HCT116 (cell line): ENCODE data around the gene PLA2G4C. TPM values are rescaled to one million over a fixed set of nuclear protein-coding genes. Genes with fewer than 3 reads are reported as not detected.

Experiments used
- ATAC-seq: fragments of 200-7000 bp; cut with Tn5 transposase; 2 replicates; pipeline ENCODE4 v1.9.1; 2020; ENCODE audit warnings: mild to moderate bottlenecking, moderate library complexity
- BruUV-seq: library from RNA; stranded (reverse); fragments of 400-500 nt; replicated peaks from 2 replicates; lab custom pipeline; 2021; lab: Mats Ljungman, UMichigan
- CTCF ChIA-PET: fragments of 300-600 bp; sonication (Branson Sonifier 250); formaldehyde crosslinking; loops from one replicate; lab custom pipeline; 2021; ENCODE audit warnings: antibody characterized with exemption; lab: Charles Lee
- POLR2A ChIA-PET: fragments of 300-600, 350-600 bp; sonication (Branson Sonifier 250); formaldehyde crosslinking; loops from one replicate; lab custom pipeline; 2021; ENCODE audit warnings: antibody characterized with exemption; lab: Charles Lee
- RAD21 ChIA-PET, 2 experiments: fragments of 300-600 bp; sonication (Branson Sonifier 250); formaldehyde crosslinking; loops; one replicate each; lab custom pipeline; 2023; ENCODE audit warnings: low total read pairs in 2 of 2; ENCODE audit not compliant: uncharacterized antibody in 2 of 2, unreplicated experiment in 2 of 2, low non-redundant PET in 1 of 2; lab: Charles Lee
- DNase-seq: peaks from one replicate; pipeline ENCODE4 v3.0.0-alpha.2; 2010; ENCODE audit warnings: low read depth, low spot score
- H2AFZ ChIP-seq: fragments of 200-600 bp; shearing (Covaris generic), sonication (generic); 2 replicates; pipeline ENCODE4 v1.6.1; 2017; ENCODE audit warnings: low read depth, mixed run types, mixed read lengths, antibody characterized with exemption, low read length; ENCODE audit not compliant: poor library complexity, severe bottlenecking
- H3K27ac ChIP-seq: 2 replicates; pipeline ENCODE4 v1.5.1; 2012; ENCODE audit warnings: low read depth, low read length
- H3K27me3 ChIP-seq: fragments of 200-600 bp; sonication (generic); 2 replicates; pipeline ENCODE4 v1.6.1; 2016; ENCODE audit warnings: mixed run types, low read length, mixed read lengths; ENCODE audit not compliant: insufficient read depth
- H3K36me3 ChIP-seq, 2 experiments: fragments of 200-500 bp in 1 of 2; fragments of 200-600 bp in 1 of 2; sonication (Bioruptor generic) in 1 of 2; sonication (generic) in 1 of 2; 2 replicates each; pipeline versions ENCODE4 v1.5.1 to v1.6.1; 2014 to 2016; ENCODE audit warnings: low read length in 2 of 2, inconsistent platforms in 1 of 2, mixed read lengths in 1 of 2, mixed run types in 1 of 2; ENCODE audit not compliant: insufficient read depth in 2 of 2, control insufficient read depth in 1 of 2
- H3K4me1 ChIP-seq, 2 experiments: fragments of 200-600 bp in 1 of 2; sonication (generic) in 1 of 2; 2 replicates each; pipeline versions ENCODE4 v1.5.1 to v1.6.1; 2012 to 2017; ENCODE audit warnings: low read length in 2 of 2, inconsistent platforms in 1 of 2, mild to moderate bottlenecking in 1 of 2, mixed read lengths in 1 of 2, mixed run types in 1 of 2, moderate library complexity in 1 of 2; ENCODE audit not compliant: insufficient read depth in 2 of 2, control insufficient read depth in 1 of 2
- H3K4me2 ChIP-seq: fragments of 200-600 bp; sonication (generic); 2 replicates; pipeline ENCODE4 v1.6.1; 2017; ENCODE audit warnings: mixed run types, low read length, mixed read lengths
- H3K4me3 ChIP-seq, 2 experiments: fragments of 200-600 bp in 1 of 2; sonication (generic) in 1 of 2; replicated peaks in 1 of 2; 2 replicates each; pipeline ENCODE4 v1.5.1; 2011 to 2016; ENCODE audit warnings: low read length in 2 of 2, control low read depth in 1 of 2, low read depth in 1 of 2, mild to moderate bottlenecking in 1 of 2, mixed read lengths in 1 of 2, mixed run types in 1 of 2
- H3K79me2 ChIP-seq: fragments of 200-600 bp; sonication (generic); 2 replicates; pipeline ENCODE4 v1.6.1; 2017; ENCODE audit warnings: mild to moderate bottlenecking, mixed run types, low read length, moderate library complexity, mixed read lengths; ENCODE audit not compliant: insufficient read depth
- H3K9ac ChIP-seq: fragments of 200-600 bp; sonication (generic); 2 replicates; pipeline ENCODE4 v1.6.1; 2016; ENCODE audit warnings: low read length, mixed read lengths
- H3K9me2 ChIP-seq: fragments of 200-600 bp; sonication (generic), shearing (Covaris generic); 2 replicates; pipeline ENCODE4 v1.6.1; 2017; ENCODE audit warnings: mixed run types, mild to moderate bottlenecking, moderate library complexity; ENCODE audit not compliant: insufficient read depth
- H3K9me3 ChIP-seq, 2 experiments: fragments of 200-500 bp in 1 of 2; fragments of 200-600 bp in 1 of 2; sonication (Bioruptor generic) in 1 of 2; sonication (generic) in 1 of 2; 2 replicates each; pipeline ENCODE4 v1.6.1; 2014 to 2017; ENCODE audit warnings: low read length in 2 of 2, mixed read lengths in 2 of 2, inconsistent platforms in 1 of 2, low read depth in 1 of 2, mild to moderate bottlenecking in 1 of 2, mixed run types in 1 of 2, moderate library complexity in 1 of 2; ENCODE audit not compliant: control insufficient read depth in 1 of 2, insufficient read depth in 1 of 2
- H4K20me1 ChIP-seq: fragments of 200-600 bp; sonication (generic), shearing (Covaris generic); 2 replicates; pipeline ENCODE4 v1.6.1; 2017; ENCODE audit warnings: mixed run types, mild to moderate bottlenecking, moderate library complexity; ENCODE audit not compliant: insufficient read depth
- EZH2phosphoT487 ChIP-seq: fragments of 200-600 bp; IDR thresholded peaks from 2 replicates; pipeline ENCODE4 v1.6.1; 2018; ENCODE audit warnings: antibody characterized with exemption, borderline replicate concordance
- FOSL1 ChIP-seq: IDR thresholded peaks from 2 replicates; pipeline ENCODE4 v1.6.1; 2012; ENCODE audit warnings: low read depth
- JUND ChIP-seq: IDR thresholded peaks from 2 replicates; pipeline ENCODE4 v1.6.1; 2012
- POLR2A ChIP-seq: IDR thresholded peaks from 2 replicates; pipeline ENCODE4 v1.7.0; 2011; ENCODE audit warnings: borderline replicate concordance; ENCODE audit not compliant: insufficient read depth, insufficient read length; ENCODE audit errors: extremely low read depth
- POLR2AphosphoS5 ChIP-seq: IDR thresholded peaks from 2 replicates; pipeline ENCODE4 v1.6.1; 2011; ENCODE audit warnings: mild to moderate bottlenecking, low read depth, low read length, moderate library complexity
- SIN3A ChIP-seq: IDR thresholded peaks from 2 replicates; pipeline ENCODE4 v1.6.1; 2012; ENCODE audit warnings: low read depth
- SP1 ChIP-seq: IDR thresholded peaks from 2 replicates; pipeline ENCODE4 v1.6.1; 2012; ENCODE audit warnings: low read depth
- TCF7L2 ChIP-seq: IDR thresholded peaks from 2 replicates; pipeline ENCODE4 v1.7.0; 2011; ENCODE audit warnings: borderline replicate concordance, inconsistent platforms; ENCODE audit not compliant: insufficient read depth, insufficient read length; ENCODE audit errors: extremely low read depth
- YY1 ChIP-seq: IDR thresholded peaks from 2 replicates; pipeline ENCODE4 v1.6.1; 2011; ENCODE audit warnings: low read length, low read depth, moderate library complexity, mild to moderate bottlenecking; ENCODE audit not compliant: insufficient replicate concordance; ENCODE audit errors: extremely low read depth
- ZFX ChIP-seq: fragments of 450-650 bp; IDR thresholded peaks from 2 replicates; pipeline ENCODE4 v1.6.1; 2017
- ZNF274 ChIP-seq: fragments of 200-500 bp; sonication (Bioruptor generic); IDR thresholded peaks from 2 replicates; pipeline ENCODE4 v1.6.1; 2014; ENCODE audit warnings: mild to moderate bottlenecking, low read depth, low read length, inconsistent platforms
- intact Hi-C: fragments of 100-400 bp; cut with micrococcal nuclease; formaldehyde crosslinking; loops from 2 replicates; pipeline ENCODE4 v1.10.0; 2022
- total RNA-seq: library from RNA; stranded (reverse); gene quantifications from one replicate; pipeline ENCODE4 v1.2.1, GENCODE V29; 2021; ENCODE audit not compliant: unreplicated experiment
- TF ChIP-seq, protein P1 (sequence below): IDR thresholded peaks from 2 replicates; pipeline ENCODE4 v1.6.1; 2012; ENCODE audit warnings: low read depth
- TF ChIP-seq, protein P2 (sequence below): IDR thresholded peaks from 2 replicates; pipeline ENCODE4 v1.6.1; 2012
- TF ChIP-seq, protein P3 (sequence below): IDR thresholded peaks from 2 replicates; pipeline ENCODE4 v1.6.1; 2011; ENCODE audit warnings: mild to moderate bottlenecking, low read length, moderate library complexity; ENCODE audit not compliant: insufficient replicate concordance; ENCODE audit errors: extremely low read depth
- TF ChIP-seq, protein P4 (sequence below), 3 experiments: fragments of 200-600 bp in 1 of 3; sonication (generic) in 1 of 3; IDR thresholded peaks in 2 of 3; conservative IDR thresholded peaks in 1 of 3; 2 replicates each; pipeline ENCODE4 v1.5.1; 2012 to 2017; ENCODE audit warnings: low read depth in 2 of 3, low read length in 2 of 3, antibody characterized with exemption in 1 of 3, borderline replicate concordance in 1 of 3, control low read depth in 1 of 3, mild to moderate bottlenecking in 1 of 3, mixed read lengths in 1 of 3, mixed run types in 1 of 3, moderate library complexity in 1 of 3; ENCODE audit not compliant: insufficient read depth in 1 of 3
- TF ChIP-seq, protein P5 (sequence below): IDR thresholded peaks from 2 replicates; pipeline ENCODE4 v1.6.1; 2012

PLA2G4C gene
- total RNA-seq, 1 experiment from 2014 or later: 1.7 TPM

DNA sequence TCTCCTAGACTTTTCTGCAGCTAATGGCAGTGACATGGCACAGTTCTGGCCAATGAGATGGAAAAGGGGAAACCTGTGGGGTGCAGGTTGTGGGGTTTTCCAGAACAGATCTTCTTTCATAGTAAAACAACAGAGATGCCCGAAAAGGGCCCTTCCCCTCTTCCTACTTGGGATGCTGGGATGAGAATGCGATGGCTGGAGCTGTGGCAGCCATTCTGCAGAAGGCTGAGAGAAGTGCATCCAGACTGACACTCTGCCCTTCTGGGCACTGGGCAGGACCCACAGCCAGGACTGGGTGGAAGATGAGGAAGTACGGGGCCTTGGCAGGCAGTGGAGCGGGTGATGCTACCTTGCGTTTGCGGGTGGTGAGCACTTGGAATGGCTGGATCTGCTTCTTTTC is 16.9 kb upstream of the PLA2G4C start:
- POLR2A ChIA-PET: no interaction called here
- Histone ChIP-seq H3K9me3 (no peaks in the 10 kb centered on the region), H2AFZ (no peak overlapping the region), H3K27me3 (no peaks in the 10 kb centered on the region), H4K20me1 (no peaks in the 10 kb centered on the region)
- TF ChIP-seq, protein P1, sequence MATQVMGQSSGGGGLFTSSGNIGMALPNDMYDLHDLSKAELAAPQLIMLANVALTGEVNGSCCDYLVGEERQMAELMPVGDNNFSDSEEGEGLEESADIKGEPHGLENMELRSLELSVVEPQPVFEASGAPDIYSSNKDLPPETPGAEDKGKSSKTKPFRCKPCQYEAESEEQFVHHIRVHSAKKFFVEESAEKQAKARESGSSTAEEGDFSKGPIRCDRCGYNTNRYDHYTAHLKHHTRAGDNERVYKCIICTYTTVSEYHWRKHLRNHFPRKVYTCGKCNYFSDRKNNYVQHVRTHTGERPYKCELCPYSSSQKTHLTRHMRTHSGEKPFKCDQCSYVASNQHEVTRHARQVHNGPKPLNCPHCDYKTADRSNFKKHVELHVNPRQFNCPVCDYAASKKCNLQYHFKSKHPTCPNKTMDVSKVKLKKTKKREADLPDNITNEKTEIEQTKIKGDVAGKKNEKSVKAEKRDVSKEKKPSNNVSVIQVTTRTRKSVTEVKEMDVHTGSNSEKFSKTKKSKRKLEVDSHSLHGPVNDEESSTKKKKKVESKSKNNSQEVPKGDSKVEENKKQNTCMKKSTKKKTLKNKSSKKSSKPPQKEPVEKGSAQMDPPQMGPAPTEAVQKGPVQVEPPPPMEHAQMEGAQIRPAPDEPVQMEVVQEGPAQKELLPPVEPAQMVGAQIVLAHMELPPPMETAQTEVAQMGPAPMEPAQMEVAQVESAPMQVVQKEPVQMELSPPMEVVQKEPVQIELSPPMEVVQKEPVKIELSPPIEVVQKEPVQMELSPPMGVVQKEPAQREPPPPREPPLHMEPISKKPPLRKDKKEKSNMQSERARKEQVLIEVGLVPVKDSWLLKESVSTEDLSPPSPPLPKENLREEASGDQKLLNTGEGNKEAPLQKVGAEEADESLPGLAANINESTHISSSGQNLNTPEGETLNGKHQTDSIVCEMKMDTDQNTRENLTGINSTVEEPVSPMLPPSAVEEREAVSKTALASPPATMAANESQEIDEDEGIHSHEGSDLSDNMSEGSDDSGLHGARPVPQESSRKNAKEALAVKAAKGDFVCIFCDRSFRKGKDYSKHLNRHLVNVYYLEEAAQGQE: no peak
- TF ChIP-seq SP1 (no peak), ZNF274 (no peak), TCF7L2 (no peak), SIN3A (no peak), POLR2A (no peak), JUND (no peak), POLR2AphosphoS5 (no peak), ZFX (no peak), YY1 (no peak), EZH2phosphoT487 (no peak), FOSL1 (no peak)
- TF ChIP-seq, protein P2, sequence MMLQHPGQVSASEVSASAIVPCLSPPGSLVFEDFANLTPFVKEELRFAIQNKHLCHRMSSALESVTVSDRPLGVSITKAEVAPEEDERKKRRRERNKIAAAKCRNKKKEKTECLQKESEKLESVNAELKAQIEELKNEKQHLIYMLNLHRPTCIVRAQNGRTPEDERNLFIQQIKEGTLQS: no peak
- TF ChIP-seq, protein P3, sequence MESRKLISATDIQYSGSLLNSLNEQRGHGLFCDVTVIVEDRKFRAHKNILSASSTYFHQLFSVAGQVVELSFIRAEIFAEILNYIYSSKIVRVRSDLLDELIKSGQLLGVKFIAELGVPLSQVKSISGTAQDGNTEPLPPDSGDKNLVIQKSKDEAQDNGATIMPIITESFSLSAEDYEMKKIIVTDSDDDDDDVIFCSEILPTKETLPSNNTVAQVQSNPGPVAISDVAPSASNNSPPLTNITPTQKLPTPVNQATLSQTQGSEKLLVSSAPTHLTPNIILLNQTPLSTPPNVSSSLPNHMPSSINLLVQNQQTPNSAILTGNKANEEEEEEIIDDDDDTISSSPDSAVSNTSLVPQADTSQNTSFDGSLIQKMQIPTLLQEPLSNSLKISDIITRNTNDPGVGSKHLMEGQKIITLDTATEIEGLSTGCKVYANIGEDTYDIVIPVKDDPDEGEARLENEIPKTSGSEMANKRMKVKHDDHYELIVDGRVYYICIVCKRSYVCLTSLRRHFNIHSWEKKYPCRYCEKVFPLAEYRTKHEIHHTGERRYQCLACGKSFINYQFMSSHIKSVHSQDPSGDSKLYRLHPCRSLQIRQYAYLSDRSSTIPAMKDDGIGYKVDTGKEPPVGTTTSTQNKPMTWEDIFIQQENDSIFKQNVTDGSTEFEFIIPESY: no peak
- TF ChIP-seq, protein P4, sequence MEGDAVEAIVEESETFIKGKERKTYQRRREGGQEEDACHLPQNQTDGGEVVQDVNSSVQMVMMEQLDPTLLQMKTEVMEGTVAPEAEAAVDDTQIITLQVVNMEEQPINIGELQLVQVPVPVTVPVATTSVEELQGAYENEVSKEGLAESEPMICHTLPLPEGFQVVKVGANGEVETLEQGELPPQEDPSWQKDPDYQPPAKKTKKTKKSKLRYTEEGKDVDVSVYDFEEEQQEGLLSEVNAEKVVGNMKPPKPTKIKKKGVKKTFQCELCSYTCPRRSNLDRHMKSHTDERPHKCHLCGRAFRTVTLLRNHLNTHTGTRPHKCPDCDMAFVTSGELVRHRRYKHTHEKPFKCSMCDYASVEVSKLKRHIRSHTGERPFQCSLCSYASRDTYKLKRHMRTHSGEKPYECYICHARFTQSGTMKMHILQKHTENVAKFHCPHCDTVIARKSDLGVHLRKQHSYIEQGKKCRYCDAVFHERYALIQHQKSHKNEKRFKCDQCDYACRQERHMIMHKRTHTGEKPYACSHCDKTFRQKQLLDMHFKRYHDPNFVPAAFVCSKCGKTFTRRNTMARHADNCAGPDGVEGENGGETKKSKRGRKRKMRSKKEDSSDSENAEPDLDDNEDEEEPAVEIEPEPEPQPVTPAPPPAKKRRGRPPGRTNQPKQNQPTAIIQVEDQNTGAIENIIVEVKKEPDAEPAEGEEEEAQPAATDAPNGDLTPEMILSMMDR (IDR thresholded peaks at IDR 0.05 in 2 of 3, conservative IDR thresholded peaks at IDR 0.05 in 1 of 3; ENCODE audit: borderline replicate concordance in 1 of 3, insufficient read depth in 1 of 3, low read depth in 2 of 3, low read length in 2 of 3): no peak
- TF ChIP-seq, protein P5, sequence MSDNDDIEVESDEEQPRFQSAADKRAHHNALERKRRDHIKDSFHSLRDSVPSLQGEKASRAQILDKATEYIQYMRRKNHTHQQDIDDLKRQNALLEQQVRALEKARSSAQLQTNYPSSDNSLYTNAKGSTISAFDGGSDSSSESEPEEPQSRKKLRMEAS: no peak
- TF ChIP-seq, all 23 proteins: peak for 0
- intact Hi-C loops: no loop called here
- no peak for ATAC-seq
- Histone ChIP-seq H3K4me3 (no peak overlapping the region), H3K9ac (no peak overlapping the region), H3K79me2 (no peaks in the 10 kb centered on the region), H3K9me2 (no peaks in the 10 kb centered on the region), H3K36me3 (peaks cover 6 to 47% of the 10 kb centered on the region in 2 experiments), H3K4me2 (no peak overlapping the region), H3K4me1 (peaks cover 0 to 10% of the 10 kb centered on the region in 2 experiments; a peak in 2 of 4 replicates), H3K27ac (no peak overlapping the region)
- no peak for DNase-seq
- no TSS peak for BruUV-seq
- ChIA-PET RAD21 (no interaction called here), CTCF (no interaction called here)
